GM12874 (cell line): ENCODE measurements around the gene MYO9B.

ENCODE experiments used
- CTCF ChIP-seq: IDR thresholded peaks from 2 replicates; pipeline ENCODE4 v1.5.1; 2011; ENCODE audit warnings: low read depth, mild to moderate bottlenecking, control low read depth, low read length, moderate library complexity; ENCODE audit not compliant: insufficient read depth

Gene MYO9B

GRCh38 chr19:17200408-17201079 lies 125.0 kb downstream of the MYO9B start:
- TF ChIP-seq CTCF = no peak

- TF ChIP-seq CTCF = no peak
These were observed 126.7 kb downstream of the MYO9B start for GRCh38 chr19:17202249-17202648.

GRCh38 chr19:17202713-17203112 lies 127.1 kb downstream of the MYO9B start:
- TF ChIP-seq CTCF = no peak

GRCh38 chr19:17205237-17206140 lies 129.9 kb downstream of the MYO9B start:
- peak; percentile 80 for TF ChIP-seq CTCF

- TF ChIP-seq CTCF = no peak
These were observed 131.4 kb downstream of the MYO9B start for GRCh38 chr19:17206736-17207581.

- no peak for TF ChIP-seq CTCF
These were observed 133.8 kb downstream of the MYO9B start for GRCh38 chr19:17209126-17210036.
